GM10248 (cell line): Measurements from ENCODE around the gene DTNB.
A peak's percentile ranks its signal among the peaks of the same experiment; 100 is the strongest.
"Not testable (repeated sequence)": the region's sequence is repeated elsewhere in the genome, so short reads cannot be mapped to it uniquely, and the experiment has no call there.

Experiments used
- CTCF ChIA-PET: fragments of 300-600 bp; sonication (Branson Sonifier 250); formaldehyde crosslinking; extraction: SDS; loops from one replicate; lab custom pipeline; 2021; ENCODE audit warnings: antibody characterized with exemption; lab: Yijun Ruan, JAX
- POLR2A ChIA-PET: fragments of 350-650 bp; sonication (Branson Sonifier 250); formaldehyde crosslinking; extraction: SDS; loops from one replicate; lab custom pipeline; 2020; ENCODE audit warnings: antibody characterized with exemption; lab: Yijun Ruan, JAX
- DNase-seq: peaks from one replicate; pipeline ENCODE4 v3.0.0; 2012; ENCODE audit errors: extremely low spot score
- TF ChIP-seq, protein P1 (sequence below): IDR thresholded peaks from 2 replicates; pipeline ENCODE4 v1.5.1; 2012; ENCODE audit warnings: mild to moderate bottlenecking, low read depth; ENCODE audit errors: extremely low read depth, missing control alignments, control extremely low read depth

Gene DTNB

DNA sequence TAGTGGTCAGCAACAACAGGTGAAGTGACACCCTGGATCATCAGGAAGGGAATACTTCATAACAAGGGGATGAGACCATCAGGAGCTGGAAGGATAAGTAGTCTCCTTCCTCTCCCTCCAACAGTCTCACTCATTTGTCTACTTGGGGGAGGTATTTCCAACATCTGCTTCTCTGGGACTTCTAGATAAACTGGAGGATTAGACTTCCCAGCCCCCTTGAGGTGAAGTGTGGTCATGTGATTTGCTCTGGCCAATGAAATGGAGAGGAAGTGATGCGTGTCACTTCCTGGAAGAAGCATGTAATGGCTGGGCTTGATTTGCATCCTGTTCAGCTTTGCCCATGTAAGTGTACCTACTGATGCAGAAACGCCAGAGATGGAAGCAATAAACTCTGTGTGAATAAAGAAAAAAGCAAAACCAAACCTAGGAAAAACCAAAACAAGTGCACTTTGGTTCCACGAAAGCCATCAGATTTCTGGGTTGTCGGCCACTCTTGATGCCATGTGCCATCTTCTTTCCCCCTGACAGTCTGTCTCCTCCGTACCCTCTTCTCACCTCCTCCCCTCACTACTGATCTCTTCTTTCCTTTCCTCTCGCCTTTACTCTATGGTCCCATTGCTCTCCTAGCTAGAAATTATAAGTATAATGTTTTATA is 255.5 kb downstream of the DTNB start:
- TF ChIP-seq, protein P1, sequence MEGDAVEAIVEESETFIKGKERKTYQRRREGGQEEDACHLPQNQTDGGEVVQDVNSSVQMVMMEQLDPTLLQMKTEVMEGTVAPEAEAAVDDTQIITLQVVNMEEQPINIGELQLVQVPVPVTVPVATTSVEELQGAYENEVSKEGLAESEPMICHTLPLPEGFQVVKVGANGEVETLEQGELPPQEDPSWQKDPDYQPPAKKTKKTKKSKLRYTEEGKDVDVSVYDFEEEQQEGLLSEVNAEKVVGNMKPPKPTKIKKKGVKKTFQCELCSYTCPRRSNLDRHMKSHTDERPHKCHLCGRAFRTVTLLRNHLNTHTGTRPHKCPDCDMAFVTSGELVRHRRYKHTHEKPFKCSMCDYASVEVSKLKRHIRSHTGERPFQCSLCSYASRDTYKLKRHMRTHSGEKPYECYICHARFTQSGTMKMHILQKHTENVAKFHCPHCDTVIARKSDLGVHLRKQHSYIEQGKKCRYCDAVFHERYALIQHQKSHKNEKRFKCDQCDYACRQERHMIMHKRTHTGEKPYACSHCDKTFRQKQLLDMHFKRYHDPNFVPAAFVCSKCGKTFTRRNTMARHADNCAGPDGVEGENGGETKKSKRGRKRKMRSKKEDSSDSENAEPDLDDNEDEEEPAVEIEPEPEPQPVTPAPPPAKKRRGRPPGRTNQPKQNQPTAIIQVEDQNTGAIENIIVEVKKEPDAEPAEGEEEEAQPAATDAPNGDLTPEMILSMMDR: no peak
- DNase-seq: peak; percentile 57
- CTCF ChIA-PET: interaction anchor here (0.8 to 3.9 kb wide), 11 partner anchors 7 to 140 kb away, joined by 3 to 31 read pairs (median 5); no protein-coding TSS in a partner anchor
- POLR2A ChIA-PET: no interaction called here

DNA sequence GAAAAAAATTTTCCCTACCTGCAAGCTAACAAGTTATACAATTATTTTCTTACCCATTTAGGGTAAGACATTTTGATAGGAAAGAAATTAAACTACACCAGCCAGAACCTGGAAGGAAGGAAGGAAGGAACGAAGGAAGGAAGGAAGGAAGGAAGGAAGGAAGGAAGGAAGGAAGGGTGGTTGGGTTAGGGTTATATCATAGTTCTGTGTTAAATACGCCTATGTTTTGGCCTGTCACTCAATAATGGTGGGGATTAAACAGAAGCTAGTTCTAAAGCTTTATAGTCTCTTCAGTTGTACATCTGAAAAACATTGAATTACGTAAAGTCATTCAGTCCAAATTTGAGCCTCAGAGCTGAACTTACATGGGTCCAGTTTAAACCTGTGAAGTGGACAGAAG is 256.7 kb downstream of the DTNB start:
- TF ChIP-seq, protein P1: no peak
- ChIA-PET POLR2A (no interaction called here), CTCF (interaction anchor here (0.9 to 3.9 kb wide), 11 partner anchors 8 to 150 kb away, joined by 3 to 31 read pairs (median 3); no protein-coding TSS in a partner anchor)
- no peak for DNase-seq

DNA sequence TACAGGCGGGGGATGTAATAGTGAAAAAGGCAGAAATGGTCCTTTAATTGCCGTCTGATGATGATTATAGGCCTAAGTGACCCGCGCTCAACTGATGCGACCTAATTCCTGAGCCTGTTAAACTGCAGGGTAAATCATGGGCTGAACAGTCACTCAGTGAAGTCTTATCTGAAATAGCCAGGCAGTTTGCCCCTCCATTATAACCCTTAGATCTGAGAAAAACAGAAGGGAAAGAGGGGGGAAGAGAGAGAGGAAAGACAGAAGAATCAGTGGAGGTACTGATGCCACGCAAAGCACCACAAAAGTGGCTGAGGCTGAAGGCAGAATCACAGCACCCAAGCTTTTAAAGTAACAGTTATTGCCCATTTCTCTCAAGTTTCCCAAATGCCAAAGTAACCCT is 258.6 kb downstream of the DTNB start:
- POLR2A ChIA-PET: interaction anchor here (0.6 kb wide), 1 partner anchor 10 kb away, joined by 4 read pairs; no protein-coding TSS in a partner anchor
- CTCF ChIA-PET: interaction anchor here (0.9 to 1.7 kb wide), 3 partner anchors 17 to 53 kb away, joined by 3 to 6 read pairs (median 4); no protein-coding TSS in a partner anchor
- no peak for DNase-seq
- TF ChIP-seq, protein P1: no peak

DNA sequence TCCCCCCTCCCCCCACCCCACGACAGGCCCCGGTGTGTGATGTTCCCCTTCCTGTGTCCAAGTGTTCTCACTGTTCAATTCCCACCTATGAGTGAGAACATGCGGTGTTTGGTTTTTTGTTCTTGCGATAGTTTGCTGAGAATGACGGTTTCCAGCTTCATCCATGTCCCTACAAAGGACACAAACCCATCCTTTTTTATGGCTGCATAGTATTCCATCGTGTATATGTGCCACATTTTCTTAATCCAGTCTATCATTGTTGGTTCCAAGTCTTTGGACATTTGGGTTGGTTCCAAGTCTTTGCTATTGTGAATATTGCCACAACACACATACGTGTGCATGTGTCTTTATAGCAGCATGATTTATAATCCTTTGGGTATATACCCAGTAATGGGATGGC is 260.0 kb downstream of the DTNB start:
- CTCF ChIA-PET: interaction anchor here (1.9 kb wide), 1 partner anchor 36 kb away, joined by 7 read pairs; no protein-coding TSS in a partner anchor
- DNase-seq, POLR2A ChIA-PET: not testable (repeated sequence)

DNA sequence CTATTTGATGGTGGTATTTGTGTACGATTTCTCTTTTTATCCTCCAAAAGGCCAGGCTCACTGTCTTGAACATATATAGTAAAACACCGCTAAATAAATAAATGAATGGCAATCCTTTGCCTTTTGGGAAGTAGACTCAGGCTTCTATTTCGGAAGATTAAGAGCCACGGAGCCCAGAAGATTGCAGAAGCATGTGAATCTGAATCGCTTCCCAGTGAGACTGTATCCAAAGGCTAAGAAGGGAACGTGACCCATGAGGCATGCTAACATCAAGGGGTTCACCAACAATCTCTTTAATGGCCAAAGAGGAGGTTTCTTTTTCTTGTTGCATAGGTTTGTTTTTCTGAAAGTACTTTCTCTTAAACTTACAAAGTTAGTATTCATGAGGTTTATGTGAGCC is 261.6 kb downstream of the DTNB start:
- TF ChIP-seq, protein P1: no peak
- ChIA-PET CTCF (interaction anchor here (0.8 to 3.1 kb wide), 4 partner anchors 8 to 49 kb away, joined by 3 to 13 read pairs (median 5); no protein-coding TSS in a partner anchor), POLR2A (no interaction called here)
- no peak for DNase-seq

DNA sequence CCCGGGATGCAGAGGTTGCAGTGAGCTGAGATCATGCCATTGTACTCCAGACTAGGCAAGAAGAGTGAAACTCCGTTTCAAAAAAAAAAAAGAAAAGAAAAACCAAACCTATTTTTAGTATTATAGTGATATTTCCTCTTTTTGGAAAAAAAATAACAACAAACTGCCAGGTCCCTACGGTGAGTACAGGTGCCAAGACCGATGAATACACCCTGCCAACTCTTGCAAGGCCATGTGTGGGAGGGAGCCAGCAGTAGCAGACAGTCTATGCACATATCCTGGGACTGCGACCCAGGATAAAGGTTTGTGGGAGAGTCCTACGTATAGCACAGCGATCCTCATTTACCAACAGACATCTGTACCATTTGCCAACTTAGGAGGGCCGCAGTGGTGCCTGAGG is 262.1 kb downstream of the DTNB start:
- ChIA-PET CTCF (interaction anchor here (1.1 to 3.1 kb wide), 5 partner anchors 7 to 49 kb away, joined by 3 to 13 read pairs (median 3); no protein-coding TSS in a partner anchor), POLR2A (interaction anchor here (0.7 kb wide), 2 partner anchors 48 to 65 kb away, joined by 5 to 6 read pairs; no protein-coding TSS in a partner anchor)
- no peak for DNase-seq
- TF ChIP-seq, protein P1: no peak

DNA sequence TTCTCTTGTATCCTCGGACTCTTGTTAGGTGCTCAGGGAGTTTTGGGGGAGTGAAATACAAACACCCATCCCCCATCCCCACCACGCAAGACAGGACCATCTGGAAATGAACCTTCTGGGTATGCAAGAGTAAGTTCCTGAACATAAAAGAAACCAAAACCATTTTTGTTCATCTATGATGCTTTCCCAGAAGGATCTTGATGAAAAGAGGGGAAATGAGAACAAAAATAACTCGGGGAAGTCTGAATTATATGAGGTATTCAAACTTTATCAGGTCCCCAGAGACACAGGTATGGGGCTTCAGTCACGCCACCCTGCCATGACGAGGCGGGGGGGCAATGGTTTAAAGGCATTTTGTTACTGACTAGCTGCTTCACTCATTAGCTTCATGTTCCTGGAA is 263.0 kb downstream of the DTNB start:
- no peak for DNase-seq
- TF ChIP-seq, protein P1: no peak
- ChIA-PET CTCF (interaction anchor here (1.1 to 3.1 kb wide), 6 partner anchors 8 to 48 kb away, joined by 3 to 13 read pairs (median 3); no protein-coding TSS in a partner anchor), POLR2A (interaction anchor here (0.7 kb wide), 1 partner anchor 528 kb away, joined by 3 read pairs; no protein-coding TSS in a partner anchor)
